ENCODE data around the gene YRDC.

DNA sequence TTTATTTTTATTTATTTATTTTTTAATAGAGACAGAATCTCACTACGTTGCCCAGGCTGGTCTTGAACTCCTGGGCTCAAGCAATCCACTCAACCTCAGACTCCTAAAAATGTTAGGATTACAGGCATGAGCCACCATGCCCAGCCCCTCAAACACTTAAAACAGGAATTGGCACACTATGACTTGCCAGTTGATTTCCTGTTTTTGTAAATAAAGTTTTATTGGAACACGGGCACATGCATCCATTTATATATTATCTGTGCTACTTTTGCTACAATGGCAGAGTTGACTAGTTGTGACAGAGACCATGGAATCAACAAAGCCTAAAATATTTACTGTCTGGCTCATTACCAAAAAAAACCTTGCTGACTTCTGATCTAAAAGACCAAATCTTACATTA, 16.0 kb upstream of the YRDC start:
- TF ChIP-seq GLIS3 (CRISPR knock-in tag; IDR thresholded peaks at IDR 0.05): no peak
- TF ChIP-seq TCF4 (CRISPR knock-in tag; IDR thresholded peaks at IDR 0.05; ENCODE audit: borderline replicate concordance): no peak
- no peak for TF ChIP-seq ZNF565 (CRISPR knock-in tag; conservative IDR thresholded peaks at IDR 0.05; ENCODE audit: low read depth)
- TF ChIP-seq ZNF70 (CRISPR knock-in tag; IDR thresholded peaks at IDR 0.05): no peak
- no peak for TF ChIP-seq ZFP30 (CRISPR knock-in tag; IDR thresholded peaks at IDR 0.05)
- no peak for TF ChIP-seq BACH2 (CRISPR knock-in tag; IDR thresholded peaks at IDR 0.05; ENCODE audit: borderline replicate concordance)
- no peak for TF ChIP-seq RARB (CRISPR knock-in tag; IDR thresholded peaks at IDR 0.05)
- no peak for TF ChIP-seq ZNF8 (CRISPR knock-in tag; IDR thresholded peaks at IDR 0.05)
- TF ChIP-seq, protein P1, sequence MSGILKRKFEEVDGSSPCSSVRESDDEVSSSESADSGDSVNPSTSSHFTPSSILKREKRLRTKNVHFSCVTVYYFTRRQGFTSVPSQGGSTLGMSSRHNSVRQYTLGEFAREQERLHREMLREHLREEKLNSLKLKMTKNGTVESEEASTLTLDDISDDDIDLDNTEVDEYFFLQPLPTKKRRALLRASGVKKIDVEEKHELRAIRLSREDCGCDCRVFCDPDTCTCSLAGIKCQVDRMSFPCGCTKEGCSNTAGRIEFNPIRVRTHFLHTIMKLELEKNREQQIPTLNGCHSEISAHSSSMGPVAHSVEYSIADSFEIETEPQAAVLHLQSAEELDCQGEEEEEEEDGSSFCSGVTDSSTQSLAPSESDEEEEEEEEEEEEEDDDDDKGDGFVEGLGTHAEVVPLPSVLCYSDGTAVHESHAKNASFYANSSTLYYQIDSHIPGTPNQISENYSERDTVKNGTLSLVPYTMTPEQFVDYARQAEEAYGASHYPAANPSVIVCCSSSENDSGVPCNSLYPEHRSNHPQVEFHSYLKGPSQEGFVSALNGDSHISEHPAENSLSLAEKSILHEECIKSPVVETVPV (CRISPR knock-in tag; IDR thresholded peaks at IDR 0.05): no peak
- TF ChIP-seq, protein P2, sequence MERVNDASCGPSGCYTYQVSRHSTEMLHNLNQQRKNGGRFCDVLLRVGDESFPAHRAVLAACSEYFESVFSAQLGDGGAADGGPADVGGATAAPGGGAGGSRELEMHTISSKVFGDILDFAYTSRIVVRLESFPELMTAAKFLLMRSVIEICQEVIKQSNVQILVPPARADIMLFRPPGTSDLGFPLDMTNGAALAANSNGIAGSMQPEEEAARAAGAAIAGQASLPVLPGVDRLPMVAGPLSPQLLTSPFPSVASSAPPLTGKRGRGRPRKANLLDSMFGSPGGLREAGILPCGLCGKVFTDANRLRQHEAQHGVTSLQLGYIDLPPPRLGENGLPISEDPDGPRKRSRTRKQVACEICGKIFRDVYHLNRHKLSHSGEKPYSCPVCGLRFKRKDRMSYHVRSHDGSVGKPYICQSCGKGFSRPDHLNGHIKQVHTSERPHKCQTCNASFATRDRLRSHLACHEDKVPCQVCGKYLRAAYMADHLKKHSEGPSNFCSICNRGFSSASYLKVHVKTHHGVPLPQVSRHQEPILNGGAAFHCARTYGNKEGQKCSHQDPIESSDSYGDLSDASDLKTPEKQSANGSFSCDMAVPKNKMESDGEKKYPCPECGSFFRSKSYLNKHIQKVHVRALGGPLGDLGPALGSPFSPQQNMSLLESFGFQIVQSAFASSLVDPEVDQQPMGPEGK (CRISPR knock-in tag; IDR thresholded peaks at IDR 0.05; ENCODE audit: borderline replicate concordance): no peak
- TF ChIP-seq ZC3H10 (CRISPR knock-in tag; IDR thresholded peaks at IDR 0.05): no peak
- no peak for TF ChIP-seq ZFP3 (CRISPR knock-in tag; IDR thresholded peaks at IDR 0.05)
